ENCODE results near the gene KRTAP4-16. TPM values are rescaled to one million over a fixed set of nuclear protein-coding genes. Genes with fewer than 3 reads are reported as not detected.

KRTAP4-16 gene
- total RNA-seq, 1 donor from 2014 or later, result not detected

DNA sequence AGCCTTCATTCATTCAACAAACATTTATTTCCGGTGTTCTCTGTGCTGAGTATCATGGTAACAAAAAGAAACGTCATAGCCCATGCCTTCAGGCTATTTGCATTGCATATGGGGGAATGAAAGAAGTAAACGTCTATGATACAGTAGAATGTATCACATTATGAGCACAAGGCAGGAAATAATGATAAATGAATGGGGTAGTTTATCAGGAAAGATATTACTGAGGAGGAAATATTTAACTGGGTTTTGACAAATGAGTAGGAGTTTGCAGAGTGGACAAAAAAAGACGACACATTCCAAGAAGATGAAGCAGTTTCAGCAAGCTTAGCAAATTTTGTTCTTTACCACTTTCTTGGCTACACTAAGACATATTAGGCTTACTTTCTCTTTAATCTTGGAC is 19.4 kb downstream of the KRTAP4-16 start:
- H3K27ac Mint-ChIP-seq (ENCODE audit: unreplicated experiment), result peak overlapping the region; percentile 53
- peaks cover 23% of the 10 kb centered on the region for H3K4me1 Mint-ChIP-seq (ENCODE audit: unreplicated experiment)
- no peaks in the 10 kb centered on the region for H3K36me3 Mint-ChIP-seq (ENCODE audit: unreplicated experiment)
- TF ChIP-seq, protein P1, sequence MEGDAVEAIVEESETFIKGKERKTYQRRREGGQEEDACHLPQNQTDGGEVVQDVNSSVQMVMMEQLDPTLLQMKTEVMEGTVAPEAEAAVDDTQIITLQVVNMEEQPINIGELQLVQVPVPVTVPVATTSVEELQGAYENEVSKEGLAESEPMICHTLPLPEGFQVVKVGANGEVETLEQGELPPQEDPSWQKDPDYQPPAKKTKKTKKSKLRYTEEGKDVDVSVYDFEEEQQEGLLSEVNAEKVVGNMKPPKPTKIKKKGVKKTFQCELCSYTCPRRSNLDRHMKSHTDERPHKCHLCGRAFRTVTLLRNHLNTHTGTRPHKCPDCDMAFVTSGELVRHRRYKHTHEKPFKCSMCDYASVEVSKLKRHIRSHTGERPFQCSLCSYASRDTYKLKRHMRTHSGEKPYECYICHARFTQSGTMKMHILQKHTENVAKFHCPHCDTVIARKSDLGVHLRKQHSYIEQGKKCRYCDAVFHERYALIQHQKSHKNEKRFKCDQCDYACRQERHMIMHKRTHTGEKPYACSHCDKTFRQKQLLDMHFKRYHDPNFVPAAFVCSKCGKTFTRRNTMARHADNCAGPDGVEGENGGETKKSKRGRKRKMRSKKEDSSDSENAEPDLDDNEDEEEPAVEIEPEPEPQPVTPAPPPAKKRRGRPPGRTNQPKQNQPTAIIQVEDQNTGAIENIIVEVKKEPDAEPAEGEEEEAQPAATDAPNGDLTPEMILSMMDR (IDR thresholded peaks at IDR 0.05), result no peak
- DNase-seq (ENCODE audit: extremely low spot score, unreplicated experiment), result no peak
- no peak overlapping the region for H3K4me3 Mint-ChIP-seq (ENCODE audit: unreplicated experiment)
- no peaks in the 10 kb centered on the region for H3K27me3 Mint-ChIP-seq (ENCODE audit: unreplicated experiment)
- H3K9me3 Mint-ChIP-seq (ENCODE audit: unreplicated experiment), result no peaks in the 10 kb centered on the region

GRCh38 chr17:41076788-41077187 is 25.2 kb downstream of the KRTAP4-16 start:
- TF ChIP-seq, protein P1 (IDR thresholded peaks at IDR 0.05), result no peak
- Mint-ChIP-seq H3K9me3 (ENCODE audit: unreplicated experiment) (peaks cover 3% of the 10 kb centered on the region), H3K4me3 (ENCODE audit: unreplicated experiment) (no peak overlapping the region), H3K36me3 (ENCODE audit: unreplicated experiment) (no peaks in the 10 kb centered on the region), H3K27ac (ENCODE audit: unreplicated experiment) (no peak overlapping the region), H3K27me3 (ENCODE audit: unreplicated experiment) (no peaks in the 10 kb centered on the region), H3K4me1 (ENCODE audit: unreplicated experiment) (no peaks in the 10 kb centered on the region)
- DNase-seq (ENCODE audit: extremely low spot score, unreplicated experiment), result no peak

DNA sequence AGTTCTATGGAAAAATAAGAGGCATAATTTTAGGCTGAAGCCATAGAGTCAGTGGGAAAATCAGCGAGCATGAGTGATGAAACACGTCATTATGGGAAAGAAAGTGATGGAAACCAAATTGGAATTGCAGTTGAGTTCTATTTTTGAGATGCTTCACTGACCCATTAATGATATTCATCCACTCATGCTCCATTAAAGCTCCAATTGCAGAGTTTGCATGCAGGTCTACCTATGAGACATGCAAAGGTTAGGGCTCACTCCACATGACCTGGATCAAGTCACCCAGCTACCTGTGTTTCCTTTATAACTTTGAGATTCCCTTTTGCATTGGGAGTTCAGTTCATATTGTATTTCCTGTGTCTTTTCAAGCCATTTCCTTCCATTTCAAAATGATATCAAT is 28.3 kb downstream of the KRTAP4-16 start:
- TF ChIP-seq, protein P1 (IDR thresholded peaks at IDR 0.05), result no peak
- Mint-ChIP-seq H3K27ac (ENCODE audit: unreplicated experiment) (no peak overlapping the region), H3K9me3 (ENCODE audit: unreplicated experiment) (peaks cover 3% of the 10 kb centered on the region), H3K4me1 (ENCODE audit: unreplicated experiment) (no peaks in the 10 kb centered on the region), H3K4me3 (ENCODE audit: unreplicated experiment) (no peak overlapping the region), H3K27me3 (ENCODE audit: unreplicated experiment) (no peaks in the 10 kb centered on the region), H3K36me3 (ENCODE audit: unreplicated experiment) (no peaks in the 10 kb centered on the region)
- DNase-seq (ENCODE audit: extremely low spot score, unreplicated experiment), result no peak

- Mint-ChIP-seq H3K27ac (ENCODE audit: unreplicated experiment) (no peak overlapping the region), H3K27me3 (ENCODE audit: unreplicated experiment) (no peaks in the 10 kb centered on the region)
- TF ChIP-seq, protein P1 (IDR thresholded peaks at IDR 0.05), result no peak
These were observed 30.2 kb downstream of the KRTAP4-16 start for GRCh38 chr17:41071606-41072360.

GRCh38 chr17:41069031-41069430 is 33.0 kb downstream of the KRTAP4-16 start:
- DNase-seq (ENCODE audit: extremely low spot score, unreplicated experiment), result no peak
- H3K27me3 Mint-ChIP-seq (ENCODE audit: unreplicated experiment), result no peaks in the 10 kb centered on the region
- no peaks in the 10 kb centered on the region for H3K36me3 Mint-ChIP-seq (ENCODE audit: unreplicated experiment)
- TF ChIP-seq, protein P1 (IDR thresholded peaks at IDR 0.05), result no peak
- no peak overlapping the region for H3K4me3 Mint-ChIP-seq (ENCODE audit: unreplicated experiment)
- H3K4me1 Mint-ChIP-seq (ENCODE audit: unreplicated experiment), result peaks cover 8% of the 10 kb centered on the region
- no peaks in the 10 kb centered on the region for H3K9me3 Mint-ChIP-seq (ENCODE audit: unreplicated experiment)
- no peak overlapping the region for H3K27ac Mint-ChIP-seq (ENCODE audit: unreplicated experiment)

More at GRCh38 chr17:41071606-41072360, 30.2 kb downstream of the KRTAP4-16 start:
- no peak for DNase-seq (ENCODE audit: extremely low spot score, unreplicated experiment)
- Mint-ChIP-seq H3K36me3 (ENCODE audit: unreplicated experiment) (no peaks in the 10 kb centered on the region), H3K4me3 (ENCODE audit: unreplicated experiment) (no peak overlapping the region), H3K4me1 (ENCODE audit: unreplicated experiment) (peaks cover 5% of the 10 kb centered on the region), H3K9me3 (ENCODE audit: unreplicated experiment) (no peaks in the 10 kb centered on the region)
